H1 (cell line): ENCODE measurements around the gene TNNT3. TPM values are rescaled to one million over a fixed set of nuclear protein-coding genes. Genes with fewer than 3 reads are reported as not detected.

Experiments
- CHD1 ChIP-seq: IDR thresholded peaks from 2 replicates; pipeline ENCODE4 v1.6.1; 2012; ENCODE audit warnings: low read depth, low read length, improper control_type of control experiment
- CHD2 ChIP-seq: IDR thresholded peaks from 2 replicates; pipeline ENCODE4 v1.6.1; 2012; ENCODE audit warnings: low read length, improper control_type of control experiment
- RXRA ChIP-seq: IDR thresholded peaks from 2 replicates; pipeline ENCODE4 v1.6.1; 2011; ENCODE audit warnings: low read depth, mild to moderate bottlenecking, low read length, moderate library complexity; ENCODE audit not compliant: insufficient read depth
- polyA plus RNA-seq, 7 experiments: library from polyadenylated mRNA; depleted of rRNA in 3 of 7; stranded (reverse) in 5 of 7; unstranded in 2 of 7; fragments of >200 nt in 5 of 7; fragments of 200-250 nt in 2 of 7; gene quantifications; 1 replicate in 5 of 7; 2 replicates in 1 of 7; 4 replicates in 1 of 7; pipeline versions ENCODE4 v1.2.1 to v1.2.3, GENCODE V29; 2011 to 2013; ENCODE audit warnings: missing spikeins in 2 of 7, mixed read lengths in 2 of 7
- total RNA-seq: library from RNA; stranded (reverse); fragmentation: NEBNext Ultra II Directional; extraction: Animal tissue kit (Norgen Biotek cat#: 25700); gene quantifications from 2 replicates; pipeline ENCODE4 v1.2.1, GENCODE V29; 2021

Gene TNNT3
- total and polyA plus RNA-seq, 2 of the 8 experiments (the other 6 are each of a cell fraction or from before 2014, with no cell fraction given): not detected

GRCh38 chr11:1899090-1899489, 20.4 kb upstream of the TNNT3 start (continued):
- TF ChIP-seq CHD2 (no peak), RXRA (no peak), CHD1 (no peak)
- TF ChIP-seq, all 59 proteins: peak for 0
